Measurements from ENCODE around the gene KANTR.

KANTR gene

DNA sequence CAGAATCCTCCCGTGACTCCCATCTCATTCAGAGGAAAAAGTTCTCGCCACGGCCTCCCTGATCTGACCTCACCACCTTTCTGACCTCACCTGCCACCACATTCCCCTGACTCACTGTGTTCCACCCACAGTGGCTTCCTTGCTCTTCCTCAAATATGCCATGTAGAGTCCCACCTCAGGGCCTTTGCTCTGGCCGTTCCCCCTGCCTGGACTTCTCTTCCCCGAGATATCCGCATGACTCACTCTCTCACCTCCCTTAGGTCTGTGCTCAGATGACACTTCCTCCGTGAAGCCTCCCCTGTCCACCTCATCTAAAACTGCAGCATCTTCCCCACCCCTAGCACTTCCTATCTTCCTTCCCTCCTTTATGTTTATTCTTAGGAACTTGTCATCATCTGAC lies 18.9 kb upstream of the KANTR start:
- TF ChIP-seq ZNF274 (IDR thresholded peaks at IDR 0.05; ENCODE audit: low read depth, low read length) = no peak
- no peak for TF ChIP-seq YY1 (IDR thresholded peaks at IDR 0.05; ENCODE audit: insufficient read depth, insufficient read length)
- no peak for TF ChIP-seq SUZ12 (IDR thresholded peaks at IDR 0.05; ENCODE audit: extremely low read depth, insufficient read depth, insufficient read length)
- H3K27me3 ChIP-seq (ENCODE audit: insufficient read depth, insufficient read length) = no peaks in the 10 kb centered on the region

DNA sequence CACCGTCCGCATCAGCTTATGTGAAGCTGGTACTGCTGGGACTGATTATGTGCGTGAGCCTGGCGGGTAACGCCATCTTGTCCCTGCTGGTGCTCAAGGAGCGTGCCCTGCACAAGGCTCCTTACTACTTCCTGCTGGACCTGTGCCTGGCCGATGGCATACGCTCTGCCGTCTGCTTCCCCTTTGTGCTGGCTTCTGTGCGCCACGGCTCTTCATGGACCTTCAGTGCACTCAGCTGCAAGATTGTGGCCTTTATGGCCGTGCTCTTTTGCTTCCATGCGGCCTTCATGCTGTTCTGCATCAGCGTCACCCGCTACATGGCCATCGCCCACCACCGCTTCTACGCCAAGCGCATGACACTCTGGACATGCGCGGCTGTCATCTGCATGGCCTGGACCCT lies 17.3 kb upstream of the KANTR start:
- Histone ChIP-seq H3K36me3 (ENCODE audit: insufficient read depth, insufficient read length, low read length) (peaks cover 22% of the 10 kb centered on the region), H3K4me3 (ENCODE audit: insufficient read length, low read depth) (no peak overlapping the region), H3K9me3 (ENCODE audit: insufficient read depth, low read length) (no peaks in the 10 kb centered on the region), H3K27me3 (ENCODE audit: insufficient read depth, insufficient read length) (no peaks in the 10 kb centered on the region), H3K4me1 (ENCODE audit: insufficient read depth, insufficient read length) (peaks cover 4% of the 10 kb centered on the region), H3K9ac (ENCODE audit: insufficient read length, low read depth) (no peak overlapping the region)
- no peak for TF ChIP-seq YY1 (IDR thresholded peaks at IDR 0.05; ENCODE audit: insufficient read depth, insufficient read length)
- no peak for TF ChIP-seq ZNF274 (IDR thresholded peaks at IDR 0.05; ENCODE audit: low read depth, low read length)
- TF ChIP-seq SUZ12 (IDR thresholded peaks at IDR 0.05; ENCODE audit: extremely low read depth, insufficient read depth, insufficient read length) = no peak
- no peak for DNase-seq (ENCODE audit: low read depth, low spot score)

More for the DNA sequence above, 18.9 kb upstream of the KANTR start:
- Histone ChIP-seq H3K36me3 (ENCODE audit: insufficient read depth, insufficient read length, low read length) (peaks cover 22% of the 10 kb centered on the region), H3K9me3 (ENCODE audit: insufficient read depth, low read length) (no peaks in the 10 kb centered on the region), H3K4me1 (ENCODE audit: insufficient read depth, insufficient read length) (peaks cover 5% of the 10 kb centered on the region), H3K4me3 (ENCODE audit: insufficient read length, low read depth) (no peak overlapping the region), H3K9ac (ENCODE audit: insufficient read length, low read depth) (no peak overlapping the region)
- DNase-seq (ENCODE audit: low read depth, low spot score) = no peak

- no peak for DNase-seq (ENCODE audit: low read depth, low spot score)
- no peaks in the 10 kb centered on the region for H3K9me3 ChIP-seq (ENCODE audit: insufficient read depth, low read length)
- H3K4me3 ChIP-seq (ENCODE audit: insufficient read length, low read depth) = no peak overlapping the region
- peaks cover 2% of the 10 kb centered on the region for H3K4me1 ChIP-seq (ENCODE audit: insufficient read depth, insufficient read length)
- no peak overlapping the region for H3K9ac ChIP-seq (ENCODE audit: insufficient read length, low read depth)
- H3K27me3 ChIP-seq (ENCODE audit: insufficient read depth, insufficient read length) = no peaks in the 10 kb centered on the region
- TF ChIP-seq SUZ12 (IDR thresholded peaks at IDR 0.05; ENCODE audit: extremely low read depth, insufficient read depth, insufficient read length) = no peak
- H3K36me3 ChIP-seq (ENCODE audit: insufficient read depth, insufficient read length, low read length) = peaks cover 22% of the 10 kb centered on the region
These were observed 16.4 kb upstream of the KANTR start for GRCh38 chrX:53077207-53078197.

DNA sequence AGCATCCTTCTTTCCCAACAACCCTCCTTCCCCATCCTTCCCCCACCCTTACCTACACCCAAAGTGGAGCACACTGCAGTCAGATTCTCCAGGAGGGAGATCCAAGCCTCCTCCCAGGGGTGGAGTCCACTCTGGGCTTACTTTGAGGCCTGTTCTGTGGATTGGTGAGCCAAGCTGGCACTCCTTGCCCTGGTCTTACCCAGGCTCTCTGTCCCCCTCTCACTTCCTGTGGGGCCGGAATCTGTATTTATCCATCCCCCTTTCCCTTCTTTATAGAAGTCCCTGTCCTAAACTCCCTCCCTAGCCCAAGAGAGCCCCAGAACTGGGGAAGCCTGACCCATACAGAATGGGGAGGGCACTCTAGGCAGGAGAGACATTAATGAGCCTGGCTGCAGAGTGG lies 15.0 kb upstream of the KANTR start:
- Histone ChIP-seq H3K27me3 (ENCODE audit: insufficient read depth, insufficient read length) (no peaks in the 10 kb centered on the region), H3K4me1 (ENCODE audit: insufficient read depth, insufficient read length) (no peaks in the 10 kb centered on the region), H3K4me3 (ENCODE audit: insufficient read length, low read depth) (no peak overlapping the region), H3K9ac (ENCODE audit: insufficient read length, low read depth) (no peak overlapping the region), H3K9me3 (ENCODE audit: insufficient read depth, low read length) (no peaks in the 10 kb centered on the region), H3K36me3 (ENCODE audit: insufficient read depth, insufficient read length, low read length) (peaks cover 27% of the 10 kb centered on the region)
- TF ChIP-seq SUZ12 (IDR thresholded peaks at IDR 0.05; ENCODE audit: extremely low read depth, insufficient read depth, insufficient read length) = no peak
- no peak for TF ChIP-seq ZNF274 (IDR thresholded peaks at IDR 0.05; ENCODE audit: low read depth, low read length)
- TF ChIP-seq YY1 (IDR thresholded peaks at IDR 0.05; ENCODE audit: insufficient read depth, insufficient read length) = no peak
- DNase-seq (ENCODE audit: low read depth, low spot score) = no peak

DNA sequence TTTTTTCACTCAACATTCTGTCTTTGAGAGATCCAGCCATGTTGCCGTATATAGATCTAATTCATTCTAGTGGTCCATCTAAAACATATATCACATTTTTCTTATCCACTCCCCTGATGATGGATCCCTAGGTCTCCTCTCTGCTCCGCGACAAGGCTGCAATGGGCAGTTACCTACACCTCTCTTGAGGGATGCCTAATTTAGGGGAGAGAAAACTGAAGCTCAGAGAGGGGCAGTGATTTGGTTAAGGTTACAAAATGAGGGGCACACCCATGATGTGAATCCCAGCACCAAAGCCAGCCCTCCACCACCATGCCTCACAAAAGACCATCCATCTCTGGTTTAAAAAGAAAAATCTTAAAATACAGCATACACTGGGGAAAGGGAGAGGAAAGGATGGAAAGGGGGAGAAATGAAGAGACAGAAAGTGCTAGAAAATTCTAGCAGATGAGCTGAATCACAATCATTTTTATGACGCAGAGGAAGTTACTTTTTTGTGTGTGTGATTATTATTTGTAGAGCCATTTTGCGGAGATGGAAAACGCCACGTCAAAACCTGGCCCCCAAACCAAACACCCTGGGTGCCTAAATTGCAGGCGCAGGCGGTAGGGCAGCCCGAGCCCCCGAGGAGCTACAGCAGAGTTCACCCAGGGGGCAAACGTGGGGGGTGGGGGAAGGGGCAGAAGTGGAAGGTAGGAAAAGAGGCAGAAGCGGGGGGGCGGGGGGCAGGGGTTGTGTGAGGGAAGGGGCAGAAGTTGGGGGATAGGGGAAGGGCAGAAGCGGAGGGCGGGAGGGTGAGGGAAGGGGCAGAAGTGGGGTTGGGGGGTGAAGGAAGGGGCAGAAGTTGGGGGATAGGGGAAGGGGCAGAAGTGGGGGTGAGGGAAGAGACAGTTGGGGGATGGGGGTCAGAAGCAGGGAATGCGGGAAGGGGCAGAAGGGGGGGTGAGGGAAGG lies 13.0 kb upstream of the KANTR start:
- Histone ChIP-seq H3K4me1 (ENCODE audit: insufficient read depth, insufficient read length) (no peaks in the 10 kb centered on the region), H3K4me3 (ENCODE audit: insufficient read length, low read depth) (no peak overlapping the region), H3K9me3 (ENCODE audit: insufficient read depth, low read length) (no peaks in the 10 kb centered on the region), H3K36me3 (ENCODE audit: insufficient read depth, insufficient read length, low read length) (peaks cover 38% of the 10 kb centered on the region), H3K9ac (ENCODE audit: insufficient read length, low read depth) (peak overlapping the region; percentile 5), H3K27me3 (ENCODE audit: insufficient read depth, insufficient read length) (no peaks in the 10 kb centered on the region)
- DNase-seq (ENCODE audit: low read depth, low spot score) = no peak
- TF ChIP-seq SUZ12 (IDR thresholded peaks at IDR 0.05; ENCODE audit: extremely low read depth, insufficient read depth, insufficient read length) = no peak
- TF ChIP-seq YY1 (IDR thresholded peaks at IDR 0.05; ENCODE audit: insufficient read depth, insufficient read length) = no peak
- TF ChIP-seq ZNF274 (IDR thresholded peaks at IDR 0.05; ENCODE audit: low read depth, low read length) = no peak

GRCh38 chrX:53081925-53082772 lies 11.8 kb upstream of the KANTR start, which contains the start of gene TSPYL2:
TSPYL2 (plus strand) TSS chrX:53082367; CDS start chrX:53082499, 132 bp downstream.
- TF ChIP-seq SUZ12 (IDR thresholded peaks at IDR 0.05; ENCODE audit: extremely low read depth, insufficient read depth, insufficient read length) (no peak), YY1 (IDR thresholded peaks at IDR 0.05; ENCODE audit: insufficient read depth, insufficient read length) (no peak), ZNF274 (IDR thresholded peaks at IDR 0.05; ENCODE audit: low read depth, low read length) (no peak)
- no peaks in the 10 kb centered on the region for H3K4me1 ChIP-seq (ENCODE audit: insufficient read depth, insufficient read length)
- DNase-seq (ENCODE audit: low read depth, low spot score) = peak; percentile 93
- peak within 1 kb of the TSS; percentile 87 for H3K9ac ChIP-seq (ENCODE audit: insufficient read length, low read depth)
- H3K27me3 ChIP-seq (ENCODE audit: insufficient read depth, insufficient read length) = no peaks in the 10 kb centered on the region
- H3K4me3 ChIP-seq (ENCODE audit: insufficient read length, low read depth) = peak within 1 kb of the TSS; percentile 74
- no peaks in the 10 kb centered on the region for H3K9me3 ChIP-seq (ENCODE audit: insufficient read depth, low read length)
- H3K36me3 ChIP-seq (ENCODE audit: insufficient read depth, insufficient read length, low read length) = peaks cover 42% of the 10 kb centered on the region

Data from NT2/D1 (cell line).